WI38 (cell line): Measurements from ENCODE around the gene DYNAP.

ENCODE experiments used
- H3K4me3 ChIP-seq: 2 replicates; pipeline ENCODE4 v1.5.1; 2011; ENCODE audit warnings: low read depth, mild to moderate bottlenecking, control low read depth, low read length
- TF ChIP-seq, protein P1 (sequence below): IDR thresholded peaks from 2 replicates; pipeline ENCODE4 v1.5.1; 2012; ENCODE audit warnings: low read depth, mild to moderate bottlenecking, control low read depth, low read length

DYNAP gene, protein sequence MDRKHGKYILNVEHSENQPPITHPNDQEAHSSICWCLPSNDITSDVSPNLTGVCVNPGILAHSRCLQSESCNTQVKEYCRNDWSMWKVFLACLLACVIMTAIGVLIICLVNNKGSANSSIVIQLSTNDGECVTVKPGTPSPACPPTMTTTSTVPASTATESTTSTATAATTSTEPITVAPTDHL

DNA sequence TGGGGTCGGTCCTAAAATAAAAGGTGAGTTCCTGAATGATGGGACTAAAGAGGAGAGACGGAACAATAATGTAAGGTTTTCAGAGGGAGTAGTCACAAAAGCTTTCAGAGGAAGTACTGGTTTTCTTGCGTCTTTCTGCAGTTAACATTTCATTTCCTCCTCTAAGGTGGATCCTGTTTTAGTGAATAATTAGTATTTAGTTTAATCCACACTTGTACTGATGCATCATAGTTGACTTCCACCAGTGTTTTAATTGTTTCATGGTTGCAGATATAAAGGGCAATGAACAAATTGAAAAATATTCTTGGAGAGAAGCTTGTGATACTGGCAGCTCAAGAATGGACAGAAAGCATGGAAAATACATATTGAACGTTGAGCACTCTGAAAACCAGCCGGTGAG, at the start of gene DYNAP:
TSS of gene DYNAP (plus strand) at position 301 of the 400 bp plus-strand sequence. CDS start at position 339, 38 bp downstream.
- H3K4me3 ChIP-seq, result no peak within 1 kb of the TSS
- TF ChIP-seq, protein P1, sequence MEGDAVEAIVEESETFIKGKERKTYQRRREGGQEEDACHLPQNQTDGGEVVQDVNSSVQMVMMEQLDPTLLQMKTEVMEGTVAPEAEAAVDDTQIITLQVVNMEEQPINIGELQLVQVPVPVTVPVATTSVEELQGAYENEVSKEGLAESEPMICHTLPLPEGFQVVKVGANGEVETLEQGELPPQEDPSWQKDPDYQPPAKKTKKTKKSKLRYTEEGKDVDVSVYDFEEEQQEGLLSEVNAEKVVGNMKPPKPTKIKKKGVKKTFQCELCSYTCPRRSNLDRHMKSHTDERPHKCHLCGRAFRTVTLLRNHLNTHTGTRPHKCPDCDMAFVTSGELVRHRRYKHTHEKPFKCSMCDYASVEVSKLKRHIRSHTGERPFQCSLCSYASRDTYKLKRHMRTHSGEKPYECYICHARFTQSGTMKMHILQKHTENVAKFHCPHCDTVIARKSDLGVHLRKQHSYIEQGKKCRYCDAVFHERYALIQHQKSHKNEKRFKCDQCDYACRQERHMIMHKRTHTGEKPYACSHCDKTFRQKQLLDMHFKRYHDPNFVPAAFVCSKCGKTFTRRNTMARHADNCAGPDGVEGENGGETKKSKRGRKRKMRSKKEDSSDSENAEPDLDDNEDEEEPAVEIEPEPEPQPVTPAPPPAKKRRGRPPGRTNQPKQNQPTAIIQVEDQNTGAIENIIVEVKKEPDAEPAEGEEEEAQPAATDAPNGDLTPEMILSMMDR, result no peak

DNA sequence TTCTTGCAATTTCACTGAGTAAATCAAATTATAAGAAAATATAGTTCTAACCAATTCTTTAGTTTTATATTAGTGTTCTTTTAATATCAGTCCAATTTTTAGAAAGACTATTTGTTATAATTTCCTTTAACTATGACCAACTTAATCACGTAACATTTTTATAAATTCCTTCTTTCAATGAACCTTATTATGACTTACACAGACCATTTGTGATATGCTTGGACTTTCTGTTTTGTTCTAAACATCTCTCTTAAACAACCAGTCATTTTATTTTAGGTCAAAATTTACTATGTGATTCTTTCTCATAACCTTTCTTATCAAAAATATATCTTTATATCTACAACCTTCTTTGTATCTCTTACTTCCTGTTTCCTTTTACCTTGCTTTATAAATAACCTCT, 39.5 kb upstream of the DYNAP start:
- TF ChIP-seq, protein P1, result no peak
- no peak overlapping the region for H3K4me3 ChIP-seq

DNA sequence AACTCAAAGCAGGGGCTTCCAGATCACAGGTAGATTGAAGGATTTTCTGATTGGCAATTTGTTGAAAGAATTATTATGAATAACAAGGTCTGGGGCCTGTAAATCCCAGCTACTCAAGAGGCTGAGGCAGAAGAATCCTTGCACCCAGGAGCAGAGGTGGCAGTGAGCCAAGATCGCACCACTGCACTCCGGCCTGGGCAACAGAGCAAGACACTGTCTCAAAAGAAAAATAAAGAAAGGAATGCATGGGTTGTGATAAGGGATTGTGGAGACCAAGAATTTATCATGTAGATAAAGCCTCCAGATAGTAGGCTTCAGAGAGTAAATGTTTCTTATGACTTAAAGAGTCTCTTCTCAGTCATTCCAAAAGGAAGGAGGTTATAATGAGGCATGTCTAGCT, 35.8 kb upstream of the DYNAP start:
- TF ChIP-seq, protein P1, result no peak
- H3K4me3 ChIP-seq, result no peak overlapping the region

DNA sequence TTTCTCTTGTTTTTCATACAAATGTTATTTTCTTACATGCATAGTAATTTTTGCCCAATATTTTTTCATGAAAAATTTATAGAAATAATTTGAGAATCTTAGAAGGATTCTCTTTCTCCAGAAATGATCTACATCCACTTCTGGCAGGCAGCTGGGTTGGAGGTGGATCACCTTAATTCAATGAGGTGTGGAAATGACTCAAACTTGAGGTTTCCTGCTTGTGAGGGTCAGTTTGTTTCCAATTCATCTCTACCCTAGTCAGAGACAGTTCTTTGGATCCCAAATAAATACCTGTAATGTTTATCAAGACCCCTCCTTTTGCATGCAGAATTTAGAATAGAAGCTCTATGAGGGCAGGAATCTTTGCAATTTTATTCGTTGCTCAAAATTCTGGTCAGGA, 35.0 kb upstream of the DYNAP start:
- TF ChIP-seq, protein P1, result no peak
- no peak overlapping the region for H3K4me3 ChIP-seq

DNA sequence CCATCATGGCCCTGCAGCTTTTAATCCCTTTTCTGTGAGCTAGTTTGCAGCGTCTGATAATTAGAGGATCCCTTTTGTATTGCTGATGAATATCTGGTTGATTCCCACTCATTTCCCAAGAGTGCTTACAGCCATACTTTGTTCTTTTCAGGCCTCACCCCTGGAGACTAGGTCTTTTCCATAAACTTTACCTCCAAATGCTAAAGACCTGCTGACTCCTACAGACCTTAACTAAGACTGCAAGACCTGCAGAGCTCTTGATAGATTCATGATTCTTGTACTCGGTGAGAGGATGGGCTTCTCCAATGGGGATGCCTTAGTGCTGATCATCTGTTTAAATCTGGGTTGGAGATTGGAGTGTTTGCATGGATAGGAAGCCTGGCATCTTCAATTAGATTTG, 33.1 kb upstream of the DYNAP start:
- no peak overlapping the region for H3K4me3 ChIP-seq

DNA sequence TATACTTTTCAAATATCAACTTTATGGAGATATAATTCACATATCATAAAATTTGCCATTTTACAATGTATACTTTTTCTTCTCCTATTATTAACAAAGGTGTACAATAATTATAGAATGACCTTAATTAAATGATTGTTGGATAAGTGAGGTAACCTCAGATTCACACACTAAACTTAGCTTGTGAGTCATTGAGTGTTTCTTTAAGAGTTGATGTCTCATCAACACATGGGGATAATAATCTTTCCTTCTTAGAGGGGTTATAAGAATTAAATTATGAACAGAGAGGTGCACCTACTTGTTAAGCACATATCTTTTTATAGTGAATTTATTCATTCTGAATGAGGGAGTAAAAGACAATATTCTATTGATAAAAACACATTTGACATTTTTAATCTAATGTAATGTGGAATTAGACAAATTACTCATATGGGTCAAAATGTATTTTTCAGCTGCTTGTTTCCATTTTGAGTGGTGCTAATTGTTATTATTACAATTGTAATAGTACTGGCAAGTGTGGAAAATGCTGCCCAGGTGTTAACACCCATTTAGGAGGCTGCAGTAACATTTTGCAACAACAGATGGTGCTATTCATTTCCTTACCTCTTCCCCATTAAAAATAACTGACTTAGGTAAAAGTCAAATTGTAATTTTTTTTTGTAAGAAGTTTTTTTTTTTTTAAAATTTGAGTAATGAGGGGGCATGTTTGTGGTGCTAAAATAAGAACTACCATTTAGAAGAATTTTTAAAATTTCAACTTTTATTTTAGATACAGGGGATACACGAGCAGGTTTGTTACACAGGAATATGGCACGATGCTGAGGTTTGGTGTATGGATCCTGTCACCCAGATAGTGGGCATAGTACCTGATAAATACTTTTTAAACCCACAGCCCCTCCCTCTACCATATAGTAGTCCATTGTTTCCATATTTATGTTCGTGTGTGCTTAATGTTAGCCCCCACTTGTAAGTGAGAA, 32.1 kb upstream of the DYNAP start:
- H3K4me3 ChIP-seq, result no peak overlapping the region
- TF ChIP-seq, protein P1, result peak; percentile 51

More for the DNA sequence above, 33.1 kb upstream of the DYNAP start:
- TF ChIP-seq, protein P1, result no peak

DNA sequence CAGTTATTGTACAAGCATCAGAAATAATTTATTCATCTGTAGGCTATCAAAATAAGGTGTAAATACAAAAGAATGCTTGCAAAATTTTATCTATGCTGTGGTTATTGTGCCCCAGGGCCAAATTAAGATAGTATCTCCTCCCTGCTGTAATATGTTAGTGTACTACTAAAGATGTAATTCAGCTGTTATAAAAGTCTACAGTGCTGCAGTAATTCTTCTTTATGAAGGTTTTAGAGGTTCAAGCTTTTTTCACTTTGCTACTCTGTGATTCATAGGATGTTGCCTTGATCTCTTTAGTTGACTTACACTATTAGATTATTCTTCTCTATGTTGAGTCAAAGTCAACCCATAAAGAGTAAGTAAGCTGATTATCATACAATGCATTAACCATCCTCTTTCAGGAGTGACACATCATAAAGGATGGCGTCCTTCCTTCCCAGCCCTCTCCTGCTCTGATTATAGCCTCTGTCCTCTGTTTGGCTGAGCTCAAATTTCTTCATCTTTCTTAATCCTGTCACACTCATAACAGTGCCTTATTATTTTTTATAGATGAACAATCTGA, 29.3 kb upstream of the DYNAP start:
- TF ChIP-seq, protein P1, result no peak
- no peak overlapping the region for H3K4me3 ChIP-seq
